Endodermal cell (in vitro differentiated cells): Measurements from ENCODE around the gene NDUFAF8. TPM values are rescaled to one million over a fixed set of nuclear protein-coding genes. Genes with fewer than 3 reads are reported as not detected.
A peak's percentile ranks its signal among the peaks of the same experiment; 100 is the strongest.

Source experiments
- DNase-seq: peaks from one replicate; pipeline ENCODE4 v3.0.0-alpha.2; 2017
- H3K27ac ChIP-seq: 2 replicates; pipeline ENCODE4 v1.5.1; 2013; ENCODE audit warnings: mild to moderate bottlenecking, low read depth, low read length, moderate library complexity
- H3K27me3 ChIP-seq: 2 replicates; pipeline ENCODE4 v1.6.1; 2013; ENCODE audit warnings: mild to moderate bottlenecking, low read length, moderate library complexity; ENCODE audit not compliant: insufficient read depth, control insufficient read depth, poor library complexity, severe bottlenecking
- H3K36me3 ChIP-seq: 2 replicates; pipeline ENCODE4 v1.7.0; 2013; ENCODE audit warnings: mild to moderate bottlenecking, low read length, moderate library complexity; ENCODE audit not compliant: control insufficient read depth, insufficient read depth
- H3K4me1 ChIP-seq: one replicate; pipeline ENCODE4 v1.7.0; 2013; ENCODE audit warnings: low read length; ENCODE audit not compliant: control insufficient read depth, insufficient read depth
- H3K4me3 ChIP-seq: 2 replicates; pipeline ENCODE4 v1.5.1; 2013; ENCODE audit warnings: mild to moderate bottlenecking, low read length, moderate library complexity
- H3K9ac ChIP-seq: 2 replicates; pipeline ENCODE4 v1.6.1; 2013; ENCODE audit warnings: mild to moderate bottlenecking, low read length, moderate library complexity; ENCODE audit not compliant: poor library complexity, severe bottlenecking; ENCODE audit errors: extremely low read depth
- H3K9me3 ChIP-seq: 2 replicates; pipeline ENCODE4 v1.6.1; 2013; ENCODE audit warnings: mild to moderate bottlenecking, low read length, moderate library complexity; ENCODE audit not compliant: control insufficient read depth
- H3K27ac Mint-ChIP-seq: 2 replicates; pipeline ENCODE4 v1.8.0; 2020; ENCODE audit warnings: mixed read lengths
- H3K27me3 Mint-ChIP-seq: 2 replicates; pipeline ENCODE4 v1.8.0; 2021; ENCODE audit warnings: mild to moderate bottlenecking, mixed read lengths; ENCODE audit not compliant: insufficient read depth
- H3K36me3 Mint-ChIP-seq: 2 replicates; pipeline ENCODE4 v1.8.0; 2020; ENCODE audit warnings: low read depth, mixed read lengths
- H3K4me1 Mint-ChIP-seq: 2 replicates; pipeline ENCODE4 v1.8.0; 2020; ENCODE audit warnings: mixed read lengths
- H3K4me3 Mint-ChIP-seq: 2 replicates; pipeline ENCODE4 v1.8.0; 2020; ENCODE audit warnings: mild to moderate bottlenecking, moderate library complexity, mixed read lengths
- H3K9me3 Mint-ChIP-seq: 2 replicates; pipeline ENCODE4 v1.8.0; 2020; ENCODE audit warnings: mild to moderate bottlenecking, mixed read lengths
- CTCF ChIP-seq: fragments of 200-600 bp; sonication (generic); conservative IDR thresholded peaks from 2 replicates; pipeline ENCODE4 v1.5.0; 2021; ENCODE audit warnings: antibody characterized with exemption, mild to moderate bottlenecking
- WGBS, 2 experiments: methylation state at CpG; one replicate each; pipeline versions ENCODE4 v1.1.5 to v1.1.7; 2013; ENCODE audit warnings: missing lambda C conversion rate in 2 of 2, mixed read lengths in 1 of 2; ENCODE audit not compliant: insufficient coverage in 1 of 2, insufficient read length in 1 of 2; 5-methylcytosine and 5-hydroxymethylcytosine counted together
- total RNA-seq, 2 donors: library from RNA; stranded (reverse); fragmentation: NEBNext Ultra II Directional in 1 of 2; extraction: Animal tissue kit (Norgen Biotek cat#: 25700) in 1 of 2; gene quantifications; 2 replicates in 1 of 2; 3 replicates in 1 of 2; pipeline ENCODE4 v1.2.1, GENCODE V29; 2021

Gene NDUFAF8
- total RNA-seq, 2 donors from 2014 or later, result 42.7 to 48.7 TPM

- H3K4me1 Mint-ChIP-seq, result peaks cover 3% of the 10 kb centered on the region
- Histone ChIP-seq H3K9me3 (no peaks in the 10 kb centered on the region), H3K27me3 (no peaks in the 10 kb centered on the region), H3K4me1 (no peaks in the 10 kb centered on the region), H3K27ac (no peak overlapping the region), H3K36me3 (peaks cover 5% of the 10 kb centered on the region), H3K4me3 (no peak overlapping the region), H3K9ac (no peak overlapping the region)
- WGBS, 2 experiments, result 91 to 98% methylated on average over 8 to 12 of the region's 12 CpGs
- DNase-seq, result no peak
- no peaks in the 10 kb centered on the region for H3K27me3 Mint-ChIP-seq
- H3K36me3 Mint-ChIP-seq, result peaks cover 26% of the 10 kb centered on the region
- H3K27ac Mint-ChIP-seq, result no peak overlapping the region
- no peak overlapping the region for H3K4me3 Mint-ChIP-seq
- H3K9me3 Mint-ChIP-seq, result no peaks in the 10 kb centered on the region
- no peak for TF ChIP-seq CTCF
These were observed 17.5 kb downstream of the NDUFAF8 start for GRCh38 chr17:81256616-81257015.

- no peaks in the 10 kb centered on the region for H3K27me3 Mint-ChIP-seq
These were observed 18.4 kb downstream of the NDUFAF8 start for GRCh38 chr17:81257533-81257932.

GRCh38 chr17:81258292-81258691 is 19.2 kb downstream of the NDUFAF8 start:
- H3K27ac ChIP-seq, result peak overlapping the region; percentile 32
- Mint-ChIP-seq H3K27ac (no peak overlapping the region), H3K4me1 (peaks cover 3% of the 10 kb centered on the region), H3K4me3 (no peak overlapping the region), H3K27me3 (no peaks in the 10 kb centered on the region), H3K9me3 (no peaks in the 10 kb centered on the region), H3K36me3 (peaks cover 27% of the 10 kb centered on the region)
- H3K36me3 ChIP-seq, result peaks cover 5% of the 10 kb centered on the region
- WGBS, 2 experiments, result 85 to 91% methylated on average over 12 to 20 of the region's 20 CpGs
- peak; percentile 52 for TF ChIP-seq CTCF
- H3K4me3 ChIP-seq, result no peak overlapping the region
- no peaks in the 10 kb centered on the region for H3K27me3 ChIP-seq
- DNase-seq, result peak; percentile 75
- H3K4me1 ChIP-seq, result no peaks in the 10 kb centered on the region
- H3K9me3 ChIP-seq, result no peaks in the 10 kb centered on the region
- H3K9ac ChIP-seq, result no peak overlapping the region

More at GRCh38 chr17:81257533-81257932, 18.4 kb downstream of the NDUFAF8 start:
- Histone ChIP-seq H3K9ac (no peak overlapping the region), H3K9me3 (no peaks in the 10 kb centered on the region), H3K36me3 (peaks cover 5% of the 10 kb centered on the region), H3K4me3 (no peak overlapping the region), H3K27ac (no peak overlapping the region), H3K4me1 (no peaks in the 10 kb centered on the region), H3K27me3 (no peaks in the 10 kb centered on the region)
- DNase-seq, result no peak
- peaks cover 3% of the 10 kb centered on the region for H3K4me1 Mint-ChIP-seq
- H3K27ac Mint-ChIP-seq, result no peak overlapping the region
- TF ChIP-seq CTCF, result no peak
- H3K36me3 Mint-ChIP-seq, result peaks cover 29% of the 10 kb centered on the region
- WGBS, 2 experiments, result 93 to 98% methylated on average over 15 to 19 of the region's 19 CpGs
- no peaks in the 10 kb centered on the region for H3K9me3 Mint-ChIP-seq
- H3K4me3 Mint-ChIP-seq, result no peak overlapping the region
